IMR-90 (cell line): ENCODE measurements around the gene ASL. TPM values are rescaled to one million over a fixed set of nuclear protein-coding genes. Genes with fewer than 3 reads are reported as not detected.

Experiments used
- polyA plus RNA-seq, 3 experiments: library from polyadenylated mRNA; depleted of rRNA; stranded (reverse); fragments of >200 nt; gene quantifications; 2 replicates each; pipeline ENCODE4 v1.2.3, GENCODE V29; 2012; ENCODE audit warnings: low replicate concordance in 1 of 3
- total RNA-seq: library from RNA; depleted of rRNA; stranded (reverse); fragments of >200 nt; gene quantifications from 2 replicates; pipeline ENCODE4 v1.2.3, GENCODE V29; 2012; rRNA removed

Gene ASL
- total and polyA plus RNA-seq, 2 of the 4 experiments (the other 2 are of a cell fraction): 49.0 to 50.0 TPM

Other genes with a start within 250 kb of the ASL start
- 14.5 and 19.4 TPM in 2 replicates for gene VKORC1L1, start 202.7 kb upstream of the ASL start, total RNA-seq
- 12.0 and 12.5 TPM in 2 replicates for gene VKORC1L1, start 202.7 kb upstream of the ASL start, polyA plus RNA-seq (2012; rRNA removed)
- gene GUSB, start 93.6 kb upstream of the ASL start, total RNA-seq: 9.7 and 12.9 TPM in 2 replicates
- gene GUSB, start 93.6 kb upstream of the ASL start, polyA plus RNA-seq (2012; rRNA removed): 47.7 and 55.0 TPM in 2 replicates
- gene CRCP, start 39.0 kb downstream of the ASL start, total RNA-seq: 37.5 and 37.8 TPM in 2 replicates
- 21.5 and 22.9 TPM in 2 replicates for gene CRCP, start 39.0 kb downstream of the ASL start, polyA plus RNA-seq (2012; rRNA removed)
- gene TPST1, start 129.5 kb downstream of the ASL start, total RNA-seq: 49.7 and 58.6 TPM in 2 replicates
- gene TPST1, start 129.5 kb downstream of the ASL start, polyA plus RNA-seq (2012; rRNA removed): 35.2 and 37.7 TPM in 2 replicates